ENCODE data around the gene LCN1.
"Not testable (repeated sequence)": the region's sequence is repeated elsewhere in the genome, so short reads cannot be mapped to it uniquely, and the experiment has no call there.

LCN1 gene

GRCh38 chr9:135505406-135506187 is 15.6 kb upstream of the LCN1 start:
- no peak for DNase-seq

GRCh38 chr9:135506327-135507103 is 14.7 kb upstream of the LCN1 start:
- DNase-seq, result no peak

GRCh38 chr9:135507104-135508035 is 13.9 kb upstream of the LCN1 start:
- no peak for DNase-seq

GRCh38 chr9:135508211-135508820 is 12.9 kb upstream of the LCN1 start:
- no peak for DNase-seq

GRCh38 chr9:135509458-135509857 is 11.8 kb upstream of the LCN1 start:
- DNase-seq, result no peak

GRCh38 chr9:135512241-135512603 is 9.0 kb upstream of the LCN1 start:
- DNase-seq, result no peak

- no peak for DNase-seq
Measured at GRCh38 chr9:135512904-135513303, 8.3 kb upstream of the LCN1 start.

GRCh38 chr9:135513351-135513846 is 7.8 kb upstream of the LCN1 start:
- DNase-seq, result no peak

- DNase-seq, result not testable (repeated sequence)
Measured at GRCh38 chr9:135513906-135514305, 7.3 kb upstream of the LCN1 start.

GRCh38 chr9:135514342-135515082 is 6.7 kb upstream of the LCN1 start:
- DNase-seq, result no peak

GRCh38 chr9:135515083-135515951 is 5.9 kb upstream of the LCN1 start:
- DNase-seq, result no peak

GRCh38 chr9:135516132-135516860 is 4.9 kb upstream of the LCN1 start:
- no peak for DNase-seq

GRCh38 chr9:135517407-135517822 is 3.8 kb upstream of the LCN1 start:
- no peak for DNase-seq

GRCh38 chr9:135519179-135519971 is 1.9 kb upstream of the LCN1 start:
- no peak for DNase-seq

- DNase-seq, result no peak
Measured at GRCh38 chr9:135521608-135522095, 412 bp downstream of the LCN1 start.

- no peak for DNase-seq
Measured at GRCh38 chr9:135522137-135522877, 1.1 kb downstream of the LCN1 start.

- DNase-seq, result no peak
Measured at GRCh38 chr9:135522931-135523330, 1.7 kb downstream of the LCN1 start.

GRCh38 chr9:135523521-135524129 is 2.4 kb downstream of the LCN1 start:
- DNase-seq, result no peak
